ENCODE data around the gene ZFP28.

The ZFP28 gene

GRCh38 chr19:56567274-56568120 is 28.7 kb downstream of the ZFP28 start, which contains the start of gene ZNF470:
ZNF470 (plus strand) TSS chr19:56567468; CDS start chr19:56570312, 2,844 bp downstream.
- peak; percentile 88 for DNase-seq (ENCODE audit: low read depth)
- peak within 1 kb of the TSS; percentile 94 for H3K4me3 ChIP-seq (ENCODE audit: low read length)
- TF ChIP-seq CTCF (conservative IDR thresholded peaks at IDR 0.05; ENCODE audit: low read length), result no peak

GRCh38 chr19:56572589-56572988 is 33.8 kb downstream of the ZFP28 start:
- no peak for TF ChIP-seq CTCF (conservative IDR thresholded peaks at IDR 0.05; ENCODE audit: low read length)
- DNase-seq (ENCODE audit: low read depth), result no peak

GRCh38 chr19:56573914-56574313 is 35.2 kb downstream of the ZFP28 start:
- DNase-seq (ENCODE audit: low read depth), result no peak
- no peak for TF ChIP-seq CTCF (conservative IDR thresholded peaks at IDR 0.05; ENCODE audit: low read length)
- H3K4me3 ChIP-seq (ENCODE audit: low read length), result no peak overlapping the region

More at GRCh38 chr19:56572589-56572988, 33.8 kb downstream of the ZFP28 start:
- H3K4me3 ChIP-seq (ENCODE audit: low read length), result no peak overlapping the region

- DNase-seq (ENCODE audit: low read depth), result no peak
- no peak for TF ChIP-seq CTCF (conservative IDR thresholded peaks at IDR 0.05; ENCODE audit: low read length)
- H3K4me3 ChIP-seq (ENCODE audit: low read length), result no peak overlapping the region
Observed at GRCh38 chr19:56577719-56578602, 39.2 kb downstream of the ZFP28 start.

GRCh38 chr19:56594446-56594782 is 55.7 kb downstream of the ZFP28 start:
- peak overlapping the region; percentile 96; the same call in 1 of the 2 replicates for H3K4me3 ChIP-seq (ENCODE audit: low read length)
- TF ChIP-seq CTCF (conservative IDR thresholded peaks at IDR 0.05; ENCODE audit: low read length), result no peak

GRCh38 chr19:56594783-56595547 is 56.2 kb downstream of the ZFP28 start, which contains the start of gene ZNF71:
ZNF71 (plus strand) TSS chr19:56595302; CDS start chr19:56601559, 6,257 bp downstream.
- DNase-seq (ENCODE audit: low read depth), result peak; percentile 83
- peak within 1 kb of the TSS; percentile 96 for H3K4me3 ChIP-seq (ENCODE audit: low read length)
- TF ChIP-seq CTCF (conservative IDR thresholded peaks at IDR 0.05; ENCODE audit: low read length), result no peak

More at GRCh38 chr19:56594446-56594782, 55.7 kb downstream of the ZFP28 start:
- no peak for DNase-seq (ENCODE audit: low read depth)
